Activated T-helper 1 cell treated with anti-CD3 and anti-CD28 coated beads, Interleukin-12 subunit alpha, Interleukin-12 subunit beta, Interleukin-2, Interleukin-4 antibody, amounts not matched to agents 30 ng/mL and 10 ng/mL and 1 ng/mL, durations not matched to agents 14 hours and 24 hours and 36 hours (primary cell): ENCODE results near the gene LPCAT1. TPM values are rescaled to one million over a fixed set of nuclear protein-coding genes. Genes with fewer than 3 reads are reported as not detected.
"Not testable (repeated sequence)": the region's sequence is repeated elsewhere in the genome, so short reads cannot be mapped to it uniquely, and the experiment has no call there.

Source experiments
- DNase-seq: peaks from one replicate; pipeline ENCODE4 v3.0.0; 2021; ENCODE audit warnings: low spot score
- H3K27ac Mint-ChIP-seq: one replicate; pipeline ENCODE4 v1.8.0; 2021; ENCODE audit warnings: mild to moderate bottlenecking, mixed read lengths
- H3K27me3 Mint-ChIP-seq: one replicate; pipeline ENCODE4 v1.8.0; 2022; ENCODE audit warnings: mild to moderate bottlenecking, moderate library complexity, mixed read lengths; ENCODE audit not compliant: insufficient read depth
- H3K36me3 Mint-ChIP-seq: one replicate; pipeline ENCODE4 v1.8.0; 2021; ENCODE audit warnings: low read depth, mixed read lengths
- H3K4me1 Mint-ChIP-seq: one replicate; pipeline ENCODE4 v1.8.0; 2021; ENCODE audit warnings: low read depth, mixed read lengths
- H3K4me3 Mint-ChIP-seq: one replicate; pipeline ENCODE4 v1.8.0; 2021; ENCODE audit warnings: mild to moderate bottlenecking, moderate library complexity, mixed read lengths
- H3K9me3 Mint-ChIP-seq: one replicate; pipeline ENCODE4 v1.8.0; 2021; ENCODE audit warnings: mixed read lengths
- intact Hi-C: fragments of 100-400 bp; cut with micrococcal nuclease; formaldehyde crosslinking; loops from one replicate; pipeline ENCODE4 v1.15.1; 2024
- total RNA-seq: library from RNA; stranded (reverse); gene quantifications from 2 replicates; pipeline ENCODE4 v1.2.3, GENCODE V29; 2022

Gene LPCAT1
- total RNA-seq, 1 donor from 2014 or later, result 103 TPM

GRCh38 chr5:1466631-1467265 is 57.0 kb downstream of the LPCAT1 start:
- Mint-ChIP-seq H3K36me3 (peaks cover 34% of the 10 kb centered on the region), H3K27me3 (no peaks in the 10 kb centered on the region), H3K27ac (no peak overlapping the region), H3K4me1 (no peaks in the 10 kb centered on the region), H3K4me3 (no peak overlapping the region), H3K9me3 (peaks cover 10% of the 10 kb centered on the region)
- no peak for DNase-seq
- intact Hi-C loops, result no loop called here

DNA sequence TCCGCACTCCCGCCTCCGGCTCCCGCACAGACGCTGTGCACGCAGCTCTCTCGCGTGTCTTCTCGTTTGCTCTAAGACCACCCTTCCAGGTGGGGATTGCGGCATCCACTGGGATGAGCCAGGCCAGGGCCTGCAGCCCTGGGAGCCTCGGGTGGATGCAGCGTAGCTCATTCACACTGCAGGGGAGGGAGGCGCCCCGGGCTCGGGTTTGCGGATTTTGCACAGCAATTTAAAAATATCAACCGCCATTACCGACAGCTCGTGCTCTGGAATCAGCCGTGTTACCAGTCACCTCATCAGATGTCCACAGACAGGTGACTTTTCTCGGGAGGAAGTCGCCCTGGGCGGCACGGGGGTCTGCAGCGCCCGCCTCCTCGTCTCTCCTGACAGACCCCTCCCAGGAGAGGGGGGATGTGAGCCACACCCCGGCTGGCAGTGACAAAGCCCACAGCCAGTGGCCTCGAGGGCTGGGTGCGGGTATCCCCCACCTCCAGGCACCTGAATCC is 57.7 kb downstream of the LPCAT1 start:
- H3K9me3 Mint-ChIP-seq, result peaks cover 10% of the 10 kb centered on the region
- peaks cover 39% of the 10 kb centered on the region for H3K36me3 Mint-ChIP-seq
- H3K27me3 Mint-ChIP-seq, result no peaks in the 10 kb centered on the region
- no peaks in the 10 kb centered on the region for H3K4me1 Mint-ChIP-seq
- H3K4me3 Mint-ChIP-seq, result no peak overlapping the region
- H3K27ac Mint-ChIP-seq, result no peak overlapping the region
- no peak for DNase-seq
- intact Hi-C loops, result no loop called here

- Mint-ChIP-seq H3K4me1 (no peaks in the 10 kb centered on the region), H3K27me3 (no peaks in the 10 kb centered on the region), H3K4me3 (no peak overlapping the region), H3K36me3 (peaks cover 45% of the 10 kb centered on the region), H3K27ac (no peak overlapping the region), H3K9me3 (peaks cover 10% of the 10 kb centered on the region)
- DNase-seq, result no peak
- intact Hi-C loops, result no loop called here
These were observed 58.6 kb downstream of the LPCAT1 start for GRCh38 chr5:1465117-1465516.

DNA sequence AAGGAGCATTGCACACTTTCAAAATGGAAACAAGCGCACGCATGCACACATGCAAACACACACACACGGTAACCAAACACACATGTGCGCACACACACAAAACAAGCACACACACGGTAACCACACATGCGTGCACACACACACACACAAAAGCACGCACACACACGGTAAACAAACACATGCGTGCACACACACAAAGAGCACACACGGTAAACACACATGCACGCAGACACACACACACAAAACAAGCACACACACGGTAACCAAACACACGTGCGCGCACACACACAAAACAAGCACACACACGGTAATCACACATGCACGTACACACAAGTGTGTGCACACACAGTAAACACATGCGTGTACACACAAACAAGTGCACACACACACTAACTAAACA is 59.2 kb downstream of the LPCAT1 start:
- H3K27ac Mint-ChIP-seq, result no peak overlapping the region

DNA sequence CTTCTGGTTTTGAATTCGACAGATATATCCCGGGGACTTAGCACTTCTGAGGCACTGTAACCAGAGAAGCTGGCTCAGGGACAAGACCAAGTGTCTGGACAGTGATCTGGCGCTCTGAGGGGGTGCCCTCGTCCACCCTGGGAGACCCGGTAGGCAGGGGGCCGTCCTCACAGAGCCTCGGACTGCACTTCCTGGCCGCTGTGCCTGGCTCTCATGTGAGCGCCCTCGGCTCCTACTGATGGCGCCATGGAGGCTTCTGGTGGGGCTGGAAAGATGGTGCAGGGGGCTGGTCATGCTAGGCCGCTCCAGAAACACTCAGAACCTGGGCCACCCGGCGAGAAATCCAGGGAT is 59.7 kb downstream of the LPCAT1 start:
- intact Hi-C loops, result no loop called here

More for the DNA sequence above, 59.2 kb downstream of the LPCAT1 start:
- no peaks in the 10 kb centered on the region for H3K4me1 Mint-ChIP-seq
- no peak for DNase-seq
- H3K4me3 Mint-ChIP-seq, result no peak overlapping the region
- peaks cover 10% of the 10 kb centered on the region for H3K9me3 Mint-ChIP-seq
- H3K27me3 Mint-ChIP-seq, result no peaks in the 10 kb centered on the region
- H3K36me3 Mint-ChIP-seq, result peaks cover 45% of the 10 kb centered on the region
- intact Hi-C loops, result no loop called here

DNA sequence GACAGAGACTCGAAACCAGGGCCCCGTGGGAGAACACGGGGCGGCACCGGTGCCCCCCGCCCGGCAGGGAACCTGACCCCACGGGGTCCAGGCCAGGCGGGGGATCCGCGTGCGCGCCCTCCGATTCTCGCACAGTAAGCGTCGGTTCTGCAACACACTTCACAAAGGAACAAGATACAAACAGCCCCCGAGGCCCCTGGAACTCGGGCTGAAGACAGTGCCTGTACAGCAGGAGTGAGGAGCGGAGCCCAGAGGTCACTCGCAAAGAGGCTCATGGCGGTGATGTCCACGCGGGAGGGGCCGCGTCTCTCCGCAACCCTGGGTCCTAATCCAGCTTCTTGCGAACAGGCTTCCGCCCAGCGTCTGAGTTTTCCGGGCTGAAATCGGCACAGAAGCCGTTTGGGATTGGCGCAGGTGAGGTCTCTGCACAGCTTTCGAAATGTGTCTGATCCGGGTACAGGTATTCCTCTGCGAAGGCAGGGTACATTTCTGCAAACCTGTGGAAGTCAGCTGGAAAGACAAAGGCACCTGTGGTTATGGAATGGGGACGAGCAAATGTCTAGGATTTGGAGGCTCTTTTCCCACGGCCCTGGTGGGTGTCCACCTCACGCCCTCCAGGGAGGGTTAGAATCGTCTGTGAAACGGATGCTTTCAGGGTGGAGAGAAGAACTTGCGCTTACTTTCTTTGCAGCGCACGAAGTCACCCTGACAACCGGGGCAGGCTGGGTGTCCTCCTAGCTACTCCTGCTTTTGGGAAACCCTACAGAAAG is 60.2 kb downstream of the LPCAT1 start:
- DNase-seq, result no peak
- no peaks in the 10 kb centered on the region for H3K4me1 Mint-ChIP-seq

More for the DNA sequence above, 59.7 kb downstream of the LPCAT1 start:
- Mint-ChIP-seq H3K9me3 (peaks cover 10% of the 10 kb centered on the region), H3K4me1 (no peaks in the 10 kb centered on the region), H3K36me3 (peaks cover 45% of the 10 kb centered on the region), H3K4me3 (no peak overlapping the region), H3K27me3 (no peaks in the 10 kb centered on the region), H3K27ac (no peak overlapping the region)
- DNase-seq, result no peak

DNA sequence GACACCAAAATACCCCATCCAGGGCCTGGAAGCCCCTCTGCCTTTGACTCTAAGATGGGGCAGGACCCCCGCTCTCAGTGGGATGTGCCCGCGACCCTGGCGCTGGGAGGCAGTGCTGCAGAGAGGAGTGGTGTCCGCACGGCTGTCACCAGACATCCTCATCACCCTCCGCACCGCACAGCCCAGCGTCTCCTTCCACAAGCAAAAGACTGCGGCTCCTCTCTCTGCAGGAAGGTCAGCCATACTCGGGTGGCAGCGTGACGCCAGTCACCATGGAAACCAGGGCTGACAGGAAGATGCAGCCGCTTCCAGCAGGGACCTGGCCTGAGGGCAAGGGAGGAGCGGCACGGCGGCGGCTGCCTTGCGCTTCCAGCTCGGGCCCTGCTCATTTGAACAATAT is 61.4 kb downstream of the LPCAT1 start:
- Mint-ChIP-seq H3K27me3 (no peaks in the 10 kb centered on the region), H3K4me1 (no peaks in the 10 kb centered on the region), H3K4me3 (no peak overlapping the region), H3K27ac (no peak overlapping the region), H3K36me3 (peaks cover 46% of the 10 kb centered on the region), H3K9me3 (peaks cover 16% of the 10 kb centered on the region)
- no peak for DNase-seq
- intact Hi-C loops, result no loop called here

More for the DNA sequence above, 60.2 kb downstream of the LPCAT1 start:
- intact Hi-C loops, result no loop called here
- Mint-ChIP-seq H3K27me3 (no peaks in the 10 kb centered on the region), H3K9me3 (peaks cover 11% of the 10 kb centered on the region), H3K27ac (no peak overlapping the region), H3K4me3 (no peak overlapping the region), H3K36me3 (peaks cover 45% of the 10 kb centered on the region)

- Mint-ChIP-seq H3K36me3 (peaks cover 47% of the 10 kb centered on the region), H3K27ac (no peak overlapping the region), H3K9me3 (peaks cover 25% of the 10 kb centered on the region), H3K4me1 (no peaks in the 10 kb centered on the region), H3K27me3 (no peaks in the 10 kb centered on the region), H3K4me3 (no peak overlapping the region)
- intact Hi-C loops, result no loop called here
- no peak for DNase-seq
These were observed 62.4 kb downstream of the LPCAT1 start for GRCh38 chr5:1461396-1461795.

GRCh38 chr5:1460054-1460682 is 63.6 kb downstream of the LPCAT1 start:
- intact Hi-C loops, result no loop called here
- peaks cover 31% of the 10 kb centered on the region for H3K9me3 Mint-ChIP-seq
- no peak for DNase-seq
- no peak overlapping the region for H3K4me3 Mint-ChIP-seq
- peaks cover 42% of the 10 kb centered on the region for H3K36me3 Mint-ChIP-seq
- H3K27ac Mint-ChIP-seq, result no peak overlapping the region
- H3K27me3 Mint-ChIP-seq, result no peaks in the 10 kb centered on the region
- H3K4me1 Mint-ChIP-seq, result no peaks in the 10 kb centered on the region

DNA sequence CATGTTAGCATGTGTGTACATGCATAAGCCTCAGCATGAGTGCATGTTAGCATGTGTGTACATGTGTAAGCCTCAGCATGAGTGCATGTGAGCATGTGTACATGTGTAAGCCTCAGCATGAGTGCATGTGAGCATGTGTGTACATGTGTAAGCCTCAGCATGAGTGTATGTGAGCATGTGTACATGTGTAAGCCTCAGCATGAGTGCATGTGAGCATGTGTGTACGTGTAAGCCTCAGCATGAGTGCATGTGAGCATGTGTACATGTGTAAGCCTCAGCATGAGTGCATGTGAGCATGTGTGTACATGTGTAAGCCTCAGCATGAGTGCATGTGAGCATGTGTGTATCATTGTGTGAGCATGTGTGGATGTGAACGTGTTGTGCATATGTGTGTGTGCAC is 64.3 kb downstream of the LPCAT1 start:
- H3K4me3 Mint-ChIP-seq, H3K27ac Mint-ChIP-seq, H3K4me1 Mint-ChIP-seq, H3K27me3 Mint-ChIP-seq, DNase-seq, intact Hi-C loops: not testable (repeated sequence)
- Mint-ChIP-seq H3K9me3 (peaks cover 33% of the 10 kb centered on the region), H3K36me3 (peaks cover 36% of the 10 kb centered on the region)

GRCh38 chr5:1456110-1456881 is 67.5 kb downstream of the LPCAT1 start:
- H3K9me3 Mint-ChIP-seq, result peaks cover 47% of the 10 kb centered on the region
- H3K27ac Mint-ChIP-seq, H3K4me3 Mint-ChIP-seq, DNase-seq, H3K4me1 Mint-ChIP-seq, intact Hi-C loops: not testable (repeated sequence)
- peaks cover 11% of the 10 kb centered on the region for H3K27me3 Mint-ChIP-seq
- peaks cover 17% of the 10 kb centered on the region for H3K36me3 Mint-ChIP-seq

DNA sequence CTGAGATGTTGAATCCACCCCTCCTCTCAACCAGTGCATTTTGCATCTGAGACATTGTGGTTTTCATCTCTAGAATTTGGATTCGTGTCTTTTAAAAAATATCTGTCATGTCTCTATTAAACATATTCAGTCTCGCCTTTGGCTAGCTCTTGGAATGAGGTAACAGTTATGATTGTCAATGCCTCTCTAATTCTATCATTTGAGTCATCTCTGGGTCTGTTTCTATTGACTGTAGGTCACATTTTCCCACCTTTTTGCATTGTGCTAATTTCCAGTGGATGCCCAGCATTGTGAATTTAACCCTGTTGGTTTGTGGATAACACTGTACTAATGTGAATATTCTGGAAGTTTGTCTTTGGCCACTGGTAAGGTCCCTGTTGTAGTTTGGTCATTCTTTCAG is 70.1 kb downstream of the LPCAT1 start:
- Mint-ChIP-seq H3K27ac (no peak overlapping the region), H3K27me3 (peaks cover 23% of the 10 kb centered on the region), H3K4me3 (no peak overlapping the region), H3K36me3 (peaks cover 9% of the 10 kb centered on the region), H3K9me3 (peaks cover 47% of the 10 kb centered on the region), H3K4me1 (no peaks in the 10 kb centered on the region)
- intact Hi-C loops, result no loop called here
- DNase-seq, result no peak
